Measurements from ENCODE around the gene LDAF1. TPM values are rescaled to one million over a fixed set of nuclear protein-coding genes. Genes with fewer than 3 reads are reported as not detected.

Gene LDAF1
- total and polyA plus RNA-seq, 2 of the 8 experiments (the other 6 are each of a cell fraction or from before 2014, with no cell fraction given) = 32.4 to 34.2 TPM

GRCh38 chr16:21185659-21186325, 27.3 kb downstream of the LDAF1 start (continued):
- no peak for TF ChIP-seq BRCA1 (IDR thresholded peaks at IDR 0.05; ENCODE audit: low read depth, low read length)
- no peak for TF ChIP-seq ASH2L (IDR thresholded peaks at IDR 0.05; ENCODE audit: low read length)
- no peak for TF ChIP-seq JUND (IDR thresholded peaks at IDR 0.05; ENCODE audit: low read length)
- TF ChIP-seq KDM4A (IDR thresholded peaks at IDR 0.05; ENCODE audit: low read depth, low read length, severe bottlenecking) = no peak
- TF ChIP-seq POU5F1 (IDR thresholded peaks at IDR 0.05; ENCODE audit: low read depth, low read length) = no peak
- TF ChIP-seq SIX5 (IDR thresholded peaks at IDR 0.05; ENCODE audit: low read depth, low read length) = no peak

All from H1 (cell line).